ENCODE measurements around the gene L3MBTL1. TPM values are rescaled to one million over a fixed set of nuclear protein-coding genes. Genes with fewer than 3 reads are reported as not detected.

Gene L3MBTL1
- total RNA-seq, 1 donor from 2014 or later = 10.5 TPM

- Histone ChIP-seq H3K4me1 (no peaks in the 10 kb centered on the region), H3K9me3 (no peaks in the 10 kb centered on the region), H3K36me3 (peaks cover 22% of the 10 kb centered on the region), H3K27me3 (ENCODE audit: low read depth) (no peaks in the 10 kb centered on the region), H3K27ac (no peak overlapping the region), H3K4me3 (no peak overlapping the region)
- no peak for DNase-seq
- no peak for TF ChIP-seq CTCF (IDR thresholded peaks at IDR 0.05)
- intact Hi-C loops (cut with DNase I) = no loop called here
- ATAC-seq = no peak
Observed at GRCh38 chr20:43533060-43533459, 25.6 kb downstream of the L3MBTL1 start.

GRCh38 chr20:43534016-43534415 is 26.5 kb downstream of the L3MBTL1 start:
- intact Hi-C loops (cut with DNase I) = no loop called here
- DNase-seq = no peak
- H3K4me3 ChIP-seq = no peak overlapping the region
- no peaks in the 10 kb centered on the region for H3K27me3 ChIP-seq (ENCODE audit: low read depth)
- TF ChIP-seq CTCF (IDR thresholded peaks at IDR 0.05) = no peak
- no peaks in the 10 kb centered on the region for H3K4me1 ChIP-seq
- no peaks in the 10 kb centered on the region for H3K9me3 ChIP-seq
- no peak for ATAC-seq
- peaks cover 22% of the 10 kb centered on the region for H3K36me3 ChIP-seq
- H3K27ac ChIP-seq = no peak overlapping the region

GRCh38 chr20:43534791-43535350 is 27.4 kb downstream of the L3MBTL1 start:
- Histone ChIP-seq H3K36me3 (peaks cover 23% of the 10 kb centered on the region), H3K4me1 (no peaks in the 10 kb centered on the region), H3K4me3 (no peak overlapping the region), H3K27ac (no peak overlapping the region), H3K9me3 (no peaks in the 10 kb centered on the region), H3K27me3 (ENCODE audit: low read depth) (no peaks in the 10 kb centered on the region)
- intact Hi-C loops (cut with DNase I) = no loop called here
- TF ChIP-seq CTCF (IDR thresholded peaks at IDR 0.05) = no peak
- DNase-seq (no peak), ATAC-seq (no peak)

- no peak for TF ChIP-seq CTCF (IDR thresholded peaks at IDR 0.05)
- Histone ChIP-seq H3K4me1 (no peaks in the 10 kb centered on the region), H3K9me3 (no peaks in the 10 kb centered on the region), H3K4me3 (no peak overlapping the region), H3K27me3 (ENCODE audit: low read depth) (no peaks in the 10 kb centered on the region), H3K27ac (no peak overlapping the region), H3K36me3 (peaks cover 29% of the 10 kb centered on the region)
- intact Hi-C loops (cut with DNase I) = no loop called here
- ATAC-seq (no peak), DNase-seq (no peak)
Observed at GRCh38 chr20:43535370-43536004, 28.0 kb downstream of the L3MBTL1 start.

GRCh38 chr20:43536041-43536816 is 28.7 kb downstream of the L3MBTL1 start:
- Histone ChIP-seq H3K4me1 (no peaks in the 10 kb centered on the region), H3K9me3 (no peaks in the 10 kb centered on the region), H3K27me3 (ENCODE audit: low read depth) (no peaks in the 10 kb centered on the region), H3K36me3 (peaks cover 35% of the 10 kb centered on the region), H3K27ac (no peak overlapping the region), H3K4me3 (no peak overlapping the region)
- DNase-seq (no peak), ATAC-seq (no peak)
- TF ChIP-seq CTCF (IDR thresholded peaks at IDR 0.05) = no peak
- intact Hi-C loops (cut with DNase I) = no loop called here

All from lower lobe of right lung (tissue), 2 donors.